ENCODE data around the gene DLG1.
A peak's percentile ranks its signal among the peaks of the same experiment; 100 is the strongest.
"Not testable (repeated sequence)": the region's sequence is repeated elsewhere in the genome, so short reads cannot be mapped to it uniquely, and the experiment has no call there.

DLG1 gene

DNA sequence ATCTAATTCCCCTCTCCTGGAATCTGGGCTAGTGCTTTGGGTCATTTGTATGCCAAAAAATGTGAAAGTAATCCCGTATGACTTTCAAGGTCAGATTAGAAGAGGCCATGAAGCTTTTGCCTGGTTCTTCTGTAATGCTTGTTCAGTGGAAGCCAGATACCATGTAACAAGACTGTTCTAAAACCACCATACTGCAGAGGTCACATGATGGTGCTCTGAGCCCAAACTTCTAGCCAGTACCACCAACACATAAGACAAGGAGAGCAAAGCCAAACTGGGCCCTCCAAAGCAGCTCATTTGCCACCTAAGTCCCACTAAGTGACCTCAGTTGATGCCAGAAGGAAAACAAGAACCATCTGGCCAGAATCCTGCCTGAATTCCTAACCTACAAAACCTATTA lies 204.5 kb downstream of the DLG1 start:
- no peak for DNase-seq (ENCODE audit: low spot score)

DNA sequence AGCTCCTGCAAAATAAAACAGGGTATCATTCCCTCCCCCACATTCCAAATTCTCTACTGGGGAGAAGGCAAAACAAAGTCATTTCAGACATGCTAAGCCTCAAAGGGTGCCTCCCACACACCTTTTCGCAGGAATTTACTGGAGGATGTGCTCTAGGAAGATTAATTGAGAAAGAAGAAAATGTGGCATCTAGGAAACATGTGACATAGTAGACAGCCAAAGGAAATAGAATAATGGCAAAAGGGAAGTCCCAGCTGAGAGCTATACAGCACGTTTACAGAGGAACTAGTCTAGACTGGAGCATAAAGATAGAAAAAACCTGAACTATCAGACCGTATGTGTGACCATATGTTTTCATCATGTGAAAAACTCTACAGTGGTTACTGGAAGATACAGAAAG lies 210.0 kb downstream of the DLG1 start:
- DNase-seq (ENCODE audit: low spot score) = no peak

GRCh38 chr3:197085137-197085536 lies 213.3 kb downstream of the DLG1 start:
- DNase-seq (ENCODE audit: low spot score) = no peak

DNA sequence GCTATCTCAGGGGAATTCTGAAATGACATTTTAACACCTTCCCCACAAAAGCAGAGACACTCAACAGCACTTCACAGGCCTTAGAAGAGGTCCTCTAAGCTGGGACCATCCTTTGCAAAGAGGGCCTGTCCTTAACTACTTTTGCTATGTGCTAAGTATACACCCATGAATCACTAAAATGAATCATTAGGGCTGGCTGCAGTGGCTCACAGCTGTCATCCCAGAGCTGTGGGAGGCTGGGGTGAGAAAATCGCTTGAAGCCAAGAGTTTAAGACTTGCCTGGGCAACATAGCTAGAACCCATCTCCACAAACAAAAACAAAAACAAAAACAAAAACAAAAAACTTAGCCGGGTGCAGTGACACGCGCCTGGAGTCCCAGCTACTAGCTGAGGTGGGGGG lies 214.9 kb downstream of the DLG1 start:
- DNase-seq (ENCODE audit: low spot score) = no peak

DNA sequence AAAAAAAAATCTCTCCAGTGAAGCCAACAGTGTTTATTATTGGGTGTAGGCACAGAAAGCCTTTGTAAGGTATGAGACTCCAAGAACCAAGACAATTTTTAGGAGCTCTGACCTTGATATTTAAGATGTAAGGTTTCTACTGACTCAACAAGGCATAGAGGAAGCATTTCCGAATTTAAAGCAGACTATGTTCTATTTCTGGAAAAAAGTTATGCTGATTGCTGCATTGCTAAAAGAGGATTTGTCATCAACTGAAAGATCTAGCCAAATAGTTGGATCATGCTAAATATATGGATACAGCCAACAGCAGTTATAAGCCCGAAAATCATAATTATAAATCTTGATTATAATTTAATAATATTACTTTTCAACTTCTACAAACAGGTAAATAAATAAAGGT lies 215.5 kb downstream of the DLG1 start:
- DNase-seq (ENCODE audit: low spot score) = no peak

DNA sequence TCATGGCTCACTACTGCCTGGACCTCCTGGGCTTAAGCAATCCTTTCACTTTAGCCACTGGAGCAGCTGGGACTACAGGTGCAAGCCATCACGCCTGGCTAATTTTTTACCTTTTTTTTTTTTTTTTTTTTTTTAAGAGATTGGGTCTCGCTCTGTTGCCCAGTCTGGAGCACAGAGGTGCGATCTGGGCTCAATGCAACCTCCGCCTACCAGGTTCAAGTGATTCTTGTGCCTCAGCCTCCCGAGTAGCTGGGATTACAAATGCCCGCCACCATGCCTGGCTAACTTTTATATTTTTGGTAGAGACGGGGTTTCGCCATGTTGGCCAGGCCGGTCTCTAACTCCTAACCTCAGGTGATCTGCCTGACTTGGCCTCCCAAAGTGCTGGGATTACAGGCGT lies 218.1 kb downstream of the DLG1 start:
- no peak for DNase-seq (ENCODE audit: low spot score)

DNA sequence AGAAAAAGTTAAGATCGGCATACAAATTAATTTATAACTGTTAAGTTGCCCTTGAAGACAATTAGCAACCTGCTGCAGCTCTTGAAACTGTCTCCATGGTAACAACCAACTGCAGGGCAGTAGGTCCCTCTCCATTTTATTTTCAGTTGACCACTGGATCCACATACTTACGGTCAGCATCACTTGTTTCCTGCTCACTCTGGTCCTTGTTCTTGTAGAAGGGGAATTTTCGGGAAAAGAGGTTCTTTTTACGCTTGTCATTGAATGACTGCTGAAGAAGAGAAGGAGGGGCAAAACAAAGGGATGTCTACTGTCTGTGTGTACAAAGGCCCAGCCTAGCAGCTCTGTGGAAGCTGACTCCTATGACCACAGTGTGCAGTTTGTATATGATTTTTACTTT lies 222.0 kb downstream of the DLG1 start:
- no peak for DNase-seq (ENCODE audit: low spot score)

GRCh38 chr3:197068077-197068476 lies 230.3 kb downstream of the DLG1 start:
- DNase-seq (ENCODE audit: low spot score) = no peak

GRCh38 chr3:197064771-197065170 lies 233.6 kb downstream of the DLG1 start:
- no peak for DNase-seq (ENCODE audit: low spot score)

DNA sequence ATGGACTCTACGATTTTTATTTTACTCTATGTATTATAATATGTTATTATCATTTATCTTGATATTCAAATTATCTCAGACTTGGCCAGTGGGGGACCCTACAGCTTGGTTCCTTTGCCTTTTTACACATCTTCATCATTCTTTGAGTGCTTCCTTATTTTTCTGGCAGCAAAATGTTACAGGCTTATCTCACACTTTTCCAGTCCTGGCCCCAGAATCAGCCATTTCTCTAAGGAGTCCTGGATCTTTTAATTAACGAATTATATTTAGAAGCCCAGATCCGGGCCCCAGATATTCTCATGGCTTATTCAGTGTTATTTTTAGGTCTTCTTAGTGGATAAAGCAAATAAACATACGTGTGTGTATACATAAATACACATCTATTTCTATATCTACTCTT lies 236.0 kb downstream of the DLG1 start:
- no peak for DNase-seq (ENCODE audit: low spot score)

- not testable (repeated sequence) for DNase-seq (ENCODE audit: low spot score)
Measured at GRCh38 chr3:197051637-197052036, 246.8 kb downstream of the DLG1 start.

GRCh38 chr3:197050511-197050910 lies 247.9 kb downstream of the DLG1 start:
- no peak for DNase-seq (ENCODE audit: low spot score)

- no peak for DNase-seq (ENCODE audit: low spot score)
Measured at GRCh38 chr3:197042539-197042938, 255.9 kb downstream of the DLG1 start.

DNA sequence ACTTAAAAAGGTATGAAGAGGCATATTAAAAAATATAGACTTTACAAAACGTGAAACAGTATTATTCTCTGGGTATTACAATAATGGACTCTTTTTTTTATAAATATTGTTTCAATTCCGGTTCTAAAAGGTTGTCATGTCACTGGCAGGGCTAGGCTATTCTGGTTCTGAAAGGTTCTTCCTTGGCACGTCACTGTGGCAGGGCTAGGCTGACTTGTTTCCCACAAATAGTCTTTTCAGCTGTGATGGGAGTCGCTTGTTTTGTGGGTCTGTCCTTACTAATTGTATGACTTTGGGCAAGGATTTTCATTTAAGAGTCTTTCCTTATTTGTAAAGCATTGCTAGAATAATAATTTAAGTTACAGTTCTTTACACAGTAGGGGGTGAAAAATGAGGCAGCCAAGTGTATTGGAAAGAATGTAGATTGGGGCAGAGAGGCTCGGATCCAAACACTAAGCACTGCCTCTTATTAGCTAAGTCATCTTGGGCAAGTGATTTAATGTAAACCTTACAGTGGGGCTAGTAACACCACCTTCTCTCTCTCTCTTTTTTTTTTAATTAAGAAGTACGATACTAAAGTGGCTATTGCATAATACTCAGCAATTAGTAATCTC lies 256.4 kb downstream of the DLG1 start:
- DNase-seq (ENCODE audit: low spot score) = no peak

- DNase-seq (ENCODE audit: low spot score) = no peak
Measured at GRCh38 chr3:197040658-197041057, 257.8 kb downstream of the DLG1 start.

DNA sequence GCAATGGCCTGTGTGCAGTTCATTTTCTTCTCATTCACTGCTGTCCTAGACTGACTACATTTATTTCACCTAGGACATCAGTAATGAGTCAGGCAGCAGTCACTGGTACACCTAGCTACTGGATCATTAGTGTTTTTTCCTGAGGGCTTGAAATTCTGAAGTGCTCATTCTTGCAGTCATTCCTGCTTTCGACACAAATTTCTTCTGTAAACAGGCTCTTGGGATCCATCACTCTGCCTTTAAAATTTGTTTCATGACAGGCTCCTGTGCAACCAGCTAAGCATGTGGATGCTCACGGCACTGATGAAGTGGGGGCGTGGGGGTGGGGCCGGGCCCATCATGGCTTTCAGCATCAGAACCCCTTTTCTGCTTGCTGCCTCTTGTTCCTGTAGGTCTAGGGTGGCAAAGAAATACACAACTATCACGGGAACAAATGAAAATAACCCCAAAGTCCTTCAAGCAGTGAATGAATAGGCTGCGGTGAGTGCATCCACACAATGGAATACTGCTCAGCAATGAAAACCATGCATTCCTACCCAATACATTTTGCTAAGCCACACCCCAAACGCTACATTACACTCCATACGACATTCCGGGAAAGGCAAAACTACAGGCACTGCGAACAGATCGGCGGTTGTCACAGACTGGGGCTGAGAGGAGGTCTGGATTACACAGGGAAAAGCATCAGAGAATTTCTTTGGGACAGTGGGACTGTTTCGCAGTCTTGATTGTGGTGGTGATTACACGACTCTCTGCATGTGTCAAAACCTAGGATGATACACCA lies 259.5 kb downstream of the DLG1 start:
- no peak for DNase-seq (ENCODE audit: low spot score)

GRCh38 chr3:197035577-197035976 lies 262.8 kb downstream of the DLG1 start:
- DNase-seq (ENCODE audit: low spot score) = no peak

- DNase-seq (ENCODE audit: low spot score) = not testable (repeated sequence)
Measured at GRCh38 chr3:197034778-197035177, 263.6 kb downstream of the DLG1 start.

GRCh38 chr3:197033764-197034163 lies 264.6 kb downstream of the DLG1 start:
- DNase-seq (ENCODE audit: low spot score) = not testable (repeated sequence)

GRCh38 chr3:197031315-197032285 lies 266.8 kb downstream of the DLG1 start:
- peak; percentile 47 for DNase-seq (ENCODE audit: low spot score)

DNA sequence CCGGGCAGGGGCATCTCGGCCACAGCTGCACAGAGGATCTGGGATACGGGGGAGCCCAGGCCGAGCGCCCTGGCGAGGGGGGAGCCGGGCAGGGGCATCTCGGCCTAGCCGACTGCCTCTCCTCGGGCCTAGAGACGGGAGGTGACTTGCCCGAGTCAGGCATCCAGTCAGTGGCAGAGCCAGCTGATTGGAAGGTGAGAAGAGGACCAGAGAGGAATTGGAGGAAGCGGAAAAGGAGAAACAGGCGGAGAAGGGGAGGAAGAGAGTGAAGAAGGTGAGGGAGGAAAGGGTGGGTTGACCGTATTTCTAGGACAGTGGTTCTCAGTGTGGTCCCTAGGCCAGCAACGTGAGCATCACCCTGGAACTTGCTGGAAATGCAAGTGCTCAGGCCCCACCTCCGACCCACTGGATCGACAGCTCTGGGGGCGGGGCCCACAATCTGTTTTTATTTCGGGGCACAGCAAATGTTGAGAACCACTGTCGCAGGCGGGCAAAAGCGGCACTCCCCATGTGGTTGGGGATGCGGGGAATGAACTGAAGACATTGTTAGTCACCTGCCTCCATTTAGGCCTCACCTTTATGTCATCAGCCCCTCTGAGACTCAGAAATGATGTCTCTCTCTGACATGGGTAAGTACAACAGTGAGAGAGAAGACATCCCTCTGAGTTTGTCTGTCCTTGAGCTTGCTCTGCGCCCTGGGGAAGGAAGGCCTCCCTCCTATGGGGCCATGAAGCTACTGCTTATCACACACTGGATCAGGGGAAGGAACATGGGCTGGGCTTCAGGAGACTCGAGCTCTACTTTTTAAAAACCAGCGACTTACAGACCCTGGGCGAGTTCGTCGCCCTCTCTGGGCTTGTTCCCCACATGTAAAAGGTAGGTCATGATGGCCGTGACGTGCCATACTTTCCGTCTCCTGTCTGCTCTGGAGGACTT lies 267.8 kb downstream of the DLG1 start:
- DNase-seq (ENCODE audit: low spot score) = no peak

Data from HuH-7.5 (cell line).